Stimulated activated CD8-positive, alpha-beta memory T cell treated with anti-CD3 and anti-CD28 coated beads, Interleukin-12 subunit alpha, Interleukin-12 subunit beta, amount 100 ng/mL, for 4 hours (primary cell): Measurements from ENCODE around the gene GAS6.

Experiments used
- DNase-seq: peaks from one replicate; pipeline ENCODE4 v3.0.0-alpha.2; 2020; ENCODE audit warnings: low read depth

GAS6 gene

DNA sequence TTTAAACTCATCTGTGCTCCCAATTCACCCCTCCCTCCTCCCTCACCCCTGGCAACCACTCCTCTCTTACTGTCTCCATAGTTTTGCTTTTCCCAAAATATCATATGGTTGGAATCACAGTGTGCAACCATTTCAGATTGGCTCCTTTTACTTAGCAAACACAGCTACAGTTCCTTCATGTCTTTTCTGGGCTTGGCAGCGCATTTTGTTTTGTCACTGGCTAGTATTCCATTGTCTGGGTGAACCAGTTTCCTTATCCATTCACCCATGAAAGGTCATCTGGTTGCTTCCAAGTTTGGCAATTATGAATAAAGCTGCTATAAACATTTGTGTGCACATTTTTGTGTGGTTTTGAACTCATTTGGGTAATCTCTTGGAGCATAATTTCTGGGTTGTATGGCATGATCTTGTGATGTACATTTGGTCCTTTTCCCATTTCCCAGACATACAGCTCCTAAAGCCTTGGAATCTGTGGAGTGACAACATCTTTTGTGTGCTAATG is 23.9 kb upstream of the GAS6 start:
- no peak for DNase-seq

DNA sequence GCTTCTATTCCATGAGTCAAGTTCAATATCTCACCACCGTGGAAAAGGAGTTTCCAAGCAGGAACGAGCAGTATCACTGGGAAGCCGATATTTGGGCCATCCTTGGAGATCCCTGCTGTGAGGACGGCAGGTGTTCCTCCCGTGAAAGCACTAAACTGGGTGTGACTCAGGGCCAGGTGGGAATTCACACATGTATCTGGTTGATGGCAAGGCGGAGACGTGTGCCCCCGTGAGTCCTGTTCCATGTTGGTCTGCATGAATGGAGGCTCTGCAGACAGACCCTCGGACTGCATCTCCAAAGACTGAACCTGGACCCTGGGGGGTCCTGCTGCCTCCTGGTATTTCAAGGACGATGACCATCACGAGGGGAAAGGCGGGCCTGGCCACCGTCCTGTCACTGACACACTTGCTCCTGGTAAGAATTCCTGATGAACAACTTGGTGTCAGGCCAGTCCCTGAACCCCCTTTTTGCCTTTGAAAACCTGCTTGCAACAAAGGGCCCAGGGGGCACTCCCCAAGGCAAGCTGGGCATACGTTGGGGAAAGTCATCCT is 22.8 kb upstream of the GAS6 start:
- no peak for DNase-seq

DNA sequence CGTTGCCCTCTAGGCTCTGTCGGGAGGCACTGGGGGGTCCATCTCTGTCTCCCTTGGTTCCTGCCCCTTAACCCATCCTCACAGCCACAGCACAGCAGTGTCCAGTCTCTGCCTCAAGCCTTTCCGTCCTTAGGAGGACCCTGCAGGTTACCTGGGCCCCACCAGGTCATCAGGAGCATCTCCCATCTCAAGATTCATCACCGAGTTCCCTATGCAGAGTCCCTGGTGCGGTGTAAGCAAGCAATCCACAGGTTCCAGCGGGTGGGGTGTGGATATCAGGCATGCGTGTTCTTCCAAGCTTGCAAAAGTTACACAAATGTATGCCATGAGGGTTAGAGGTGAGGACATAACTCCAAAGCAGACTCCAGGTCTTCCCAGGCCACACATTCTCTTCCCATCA is 20.9 kb upstream of the GAS6 start:
- no peak for DNase-seq

DNA sequence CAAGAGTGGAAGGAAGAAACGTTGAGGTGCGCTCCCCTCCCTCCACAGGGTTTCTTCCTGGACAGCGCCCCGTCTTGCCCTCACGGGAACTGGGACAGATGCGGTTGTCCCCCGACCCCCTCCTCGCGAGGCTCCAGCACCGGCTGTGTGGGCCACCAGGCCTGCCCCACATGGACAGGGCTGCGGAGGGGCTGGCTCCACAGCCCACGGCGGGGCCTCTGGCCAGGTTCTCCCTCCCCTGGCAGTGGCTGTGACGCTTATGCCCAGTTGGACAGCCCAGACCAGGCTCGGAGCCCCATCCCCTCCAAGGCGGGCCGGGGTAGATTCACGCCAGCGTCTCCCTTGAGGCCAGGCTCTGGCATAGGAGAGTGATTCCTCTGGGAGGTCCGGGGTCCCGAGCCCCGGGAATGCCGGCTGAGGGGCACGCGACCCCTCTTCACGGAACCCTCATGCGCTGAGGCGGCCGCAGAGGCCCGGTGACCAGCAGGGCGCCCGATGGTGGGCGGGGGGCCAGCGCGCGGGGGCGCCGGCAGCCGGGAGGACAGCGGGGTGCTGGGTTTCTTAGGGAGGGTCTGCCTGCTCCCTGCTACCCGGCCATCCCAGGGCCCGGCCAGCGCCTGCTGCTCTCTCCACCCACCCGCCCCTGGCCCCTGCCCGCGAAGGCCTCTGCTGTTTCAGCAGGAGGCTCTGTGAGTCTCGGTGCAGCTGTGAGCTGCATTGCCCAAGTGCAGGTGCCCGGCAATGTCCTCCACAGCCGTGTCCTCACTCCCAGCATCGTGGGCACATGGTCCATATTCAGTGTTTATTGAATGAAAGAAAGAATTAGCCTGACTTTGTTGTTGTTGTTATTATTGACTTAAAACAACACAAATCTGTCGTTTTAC is 20.3 kb upstream of the GAS6 start:
- DNase-seq: no peak

DNA sequence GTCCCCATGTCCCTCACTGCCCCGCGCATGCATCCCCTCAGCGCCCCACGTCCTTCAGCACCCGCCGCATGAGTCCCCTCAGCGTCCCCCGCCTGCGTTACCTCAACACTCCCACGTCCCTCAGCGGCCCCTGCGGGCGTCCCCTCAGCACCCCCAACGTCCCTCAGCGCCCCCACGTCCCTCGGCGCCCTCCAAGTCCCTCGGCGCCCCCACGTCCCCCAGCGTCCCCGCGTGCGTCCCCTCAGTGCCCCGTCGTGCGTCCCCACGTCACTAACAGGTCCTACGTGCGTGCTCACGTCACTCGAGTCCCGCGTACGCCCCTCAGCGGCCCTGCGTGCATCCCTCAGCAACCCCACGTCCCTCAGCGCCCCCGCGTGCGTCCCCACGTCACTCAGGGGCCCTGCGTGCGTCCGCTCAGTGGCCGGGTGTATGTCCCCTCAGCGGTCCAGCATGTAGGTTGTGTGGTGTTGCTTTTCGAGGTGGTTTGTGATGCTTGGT is 19.5 kb upstream of the GAS6 start:
- DNase-seq: no peak

DNA sequence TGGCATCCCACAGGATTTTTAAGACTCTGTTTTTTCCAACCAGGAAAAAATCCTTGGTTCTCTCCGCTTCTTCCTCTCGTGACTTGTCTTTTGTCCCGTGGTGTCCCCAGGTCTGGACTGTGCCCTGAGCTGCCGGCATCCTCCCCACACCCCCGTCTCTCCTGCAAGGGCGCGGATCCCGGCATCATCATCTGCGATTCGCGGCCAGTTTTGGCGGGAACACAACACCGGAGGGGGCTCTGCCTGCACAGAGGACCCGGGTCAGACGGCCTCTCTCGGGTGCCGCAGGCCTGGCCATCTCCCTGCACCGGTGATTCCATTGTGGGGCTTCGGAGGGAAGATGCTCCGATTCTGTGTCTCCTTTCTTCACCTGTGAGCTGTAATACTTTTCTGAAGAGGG is 18.8 kb upstream of the GAS6 start:
- no peak for DNase-seq

DNA sequence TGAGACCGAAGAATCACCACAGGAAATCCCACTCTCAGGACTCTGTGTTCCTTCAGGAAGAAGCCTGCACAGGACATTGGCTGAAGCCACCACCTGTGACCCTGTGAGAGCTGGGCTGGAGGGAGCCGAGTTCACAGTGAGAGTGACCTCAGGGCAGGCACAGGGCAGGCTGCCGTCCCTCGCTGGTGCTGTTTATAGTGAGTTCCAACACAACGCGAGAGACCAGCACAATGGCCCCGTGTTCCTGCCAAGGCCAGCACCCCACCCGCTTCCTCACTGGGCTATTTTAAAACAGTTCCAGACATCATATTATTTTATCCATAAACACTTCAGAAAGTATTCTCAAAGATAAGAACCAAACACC is 18.4 kb upstream of the GAS6 start:
- DNase-seq: no peak

DNA sequence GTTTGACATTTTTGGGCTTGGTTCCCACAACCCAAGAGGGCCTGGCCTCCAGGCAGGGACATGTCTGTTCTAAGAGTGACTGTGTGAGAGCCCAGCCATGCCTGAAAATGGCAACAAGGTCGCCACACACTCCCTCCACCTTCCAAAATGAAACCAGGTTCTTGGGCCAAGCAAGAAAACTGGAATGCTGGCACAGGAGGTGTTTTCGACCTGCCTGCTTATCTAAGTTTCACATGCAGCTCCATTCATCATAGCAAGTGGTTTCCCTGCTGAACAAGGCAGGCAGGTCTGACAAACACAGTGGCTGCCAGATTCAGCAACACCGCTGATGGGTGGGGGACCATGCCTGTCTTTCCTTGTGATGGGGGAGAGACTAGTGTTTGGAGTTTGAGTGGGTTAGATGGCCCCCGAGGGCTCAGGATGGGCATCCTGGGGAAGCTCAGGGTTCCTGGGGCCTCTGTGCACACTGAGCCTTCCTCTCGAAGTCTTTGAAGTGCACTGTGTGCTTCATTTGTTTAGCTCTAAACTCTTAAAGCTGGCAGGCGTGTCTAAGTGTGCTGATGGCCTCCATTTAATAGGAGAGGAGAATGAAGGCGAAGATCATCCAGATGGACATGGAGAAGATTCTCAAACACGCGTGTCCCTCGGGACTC is 17.9 kb upstream of the GAS6 start:
- DNase-seq: no peak

DNA sequence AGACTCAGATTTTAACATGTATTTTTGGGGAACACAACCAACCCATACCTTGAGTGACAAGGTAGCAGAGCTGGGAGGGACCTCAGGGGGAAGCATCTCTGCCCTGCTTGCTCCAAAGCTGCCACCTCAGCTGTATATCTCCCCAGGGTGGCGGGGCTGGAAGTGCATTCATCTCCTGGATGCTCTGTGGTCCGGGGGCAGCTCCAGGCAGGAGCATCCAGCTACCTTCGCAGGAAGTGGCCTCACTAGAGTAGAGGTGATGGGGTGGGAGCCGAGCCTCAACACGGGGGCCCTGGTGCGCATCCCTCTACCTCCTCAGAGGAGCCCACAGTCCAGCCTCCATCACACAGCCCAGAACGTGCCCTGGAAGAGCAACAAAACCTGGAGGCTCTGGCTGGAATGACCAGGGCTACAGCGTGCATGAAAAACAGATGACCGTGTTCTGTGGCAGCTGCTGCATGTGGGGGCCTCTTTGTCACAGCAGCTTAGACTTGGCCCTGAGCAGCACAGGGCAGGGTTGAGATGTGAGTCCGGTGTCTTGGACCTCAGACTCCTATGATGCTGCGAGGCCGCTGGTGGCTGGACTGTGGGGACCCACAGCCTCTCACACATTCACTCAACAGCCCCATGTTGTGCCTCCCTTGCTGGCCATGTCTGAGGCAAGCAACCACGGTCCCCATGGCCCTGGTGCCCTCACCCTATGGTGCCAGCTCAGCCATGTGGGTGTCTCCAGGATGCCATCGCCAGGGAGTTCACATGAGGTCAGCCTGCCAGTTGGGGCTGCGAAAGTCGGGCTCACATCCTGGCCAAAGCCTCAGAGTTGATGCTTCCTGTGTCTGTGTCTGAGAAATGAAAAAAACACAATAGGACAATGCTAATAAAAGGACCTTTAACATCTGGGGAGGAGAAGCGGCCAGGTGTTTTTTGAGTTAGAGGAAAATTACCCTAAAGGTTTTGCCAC is 17.1 kb upstream of the GAS6 start:
- no peak for DNase-seq

DNA sequence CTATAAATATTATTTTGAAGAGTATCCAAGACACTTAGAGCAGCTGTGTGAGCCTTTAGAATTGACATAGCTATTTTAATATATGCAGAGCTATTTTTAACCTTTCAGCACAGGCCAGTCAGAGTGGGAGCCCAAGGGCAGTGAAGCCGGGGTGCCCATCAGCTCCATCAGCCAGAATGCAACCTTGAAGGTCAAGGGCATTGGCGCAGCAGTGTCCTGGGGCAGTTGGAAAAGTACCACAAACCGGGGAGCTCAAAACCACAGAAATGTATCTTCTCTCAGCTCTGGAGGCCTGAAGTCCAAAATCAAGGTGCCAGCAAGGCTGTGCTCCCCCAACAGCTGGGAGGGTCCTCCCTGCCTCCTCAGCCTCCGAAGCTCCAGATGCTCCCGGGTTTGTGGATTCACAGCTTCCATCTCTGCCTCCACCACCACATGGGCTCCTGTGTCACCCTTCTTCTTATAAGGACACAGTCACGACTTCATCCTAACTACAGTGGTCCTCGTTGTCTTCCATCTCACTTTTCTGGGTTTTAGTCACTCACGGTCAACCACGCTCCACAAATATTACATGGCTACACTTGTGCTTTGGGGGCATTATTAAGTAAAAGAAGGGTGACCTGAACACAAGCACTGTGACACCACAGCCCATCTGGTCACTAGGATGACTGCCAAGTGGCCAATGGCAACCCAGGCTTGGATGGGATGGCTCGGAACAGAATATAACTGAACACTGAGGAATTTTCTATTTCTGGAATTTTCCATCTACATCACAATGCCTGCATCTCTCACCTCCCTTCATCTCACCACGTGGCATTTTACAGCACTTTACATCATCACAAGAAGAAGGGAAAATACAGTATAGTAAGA is 15.9 kb upstream of the GAS6 start:
- DNase-seq: no peak

DNA sequence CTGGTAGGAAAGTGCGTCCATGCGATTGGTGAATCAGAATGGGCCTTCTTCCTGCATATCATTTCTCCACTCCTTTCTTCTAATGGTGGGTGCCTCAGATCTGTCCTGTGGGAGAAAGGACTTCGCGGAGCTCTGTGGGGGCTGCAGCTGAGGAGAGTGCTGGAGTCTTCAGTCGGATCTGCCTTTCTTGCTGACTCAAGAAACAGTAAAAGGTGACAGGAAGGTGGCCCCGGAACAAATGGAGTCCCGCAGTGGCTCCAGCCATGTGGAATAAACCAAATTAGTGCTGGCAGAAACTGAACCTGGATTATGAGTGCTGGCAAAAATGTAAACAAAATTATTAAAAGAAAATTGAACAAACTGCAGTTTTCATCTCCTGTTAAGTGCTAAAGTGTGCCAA is 15.1 kb upstream of the GAS6 start:
- no peak for DNase-seq

DNA sequence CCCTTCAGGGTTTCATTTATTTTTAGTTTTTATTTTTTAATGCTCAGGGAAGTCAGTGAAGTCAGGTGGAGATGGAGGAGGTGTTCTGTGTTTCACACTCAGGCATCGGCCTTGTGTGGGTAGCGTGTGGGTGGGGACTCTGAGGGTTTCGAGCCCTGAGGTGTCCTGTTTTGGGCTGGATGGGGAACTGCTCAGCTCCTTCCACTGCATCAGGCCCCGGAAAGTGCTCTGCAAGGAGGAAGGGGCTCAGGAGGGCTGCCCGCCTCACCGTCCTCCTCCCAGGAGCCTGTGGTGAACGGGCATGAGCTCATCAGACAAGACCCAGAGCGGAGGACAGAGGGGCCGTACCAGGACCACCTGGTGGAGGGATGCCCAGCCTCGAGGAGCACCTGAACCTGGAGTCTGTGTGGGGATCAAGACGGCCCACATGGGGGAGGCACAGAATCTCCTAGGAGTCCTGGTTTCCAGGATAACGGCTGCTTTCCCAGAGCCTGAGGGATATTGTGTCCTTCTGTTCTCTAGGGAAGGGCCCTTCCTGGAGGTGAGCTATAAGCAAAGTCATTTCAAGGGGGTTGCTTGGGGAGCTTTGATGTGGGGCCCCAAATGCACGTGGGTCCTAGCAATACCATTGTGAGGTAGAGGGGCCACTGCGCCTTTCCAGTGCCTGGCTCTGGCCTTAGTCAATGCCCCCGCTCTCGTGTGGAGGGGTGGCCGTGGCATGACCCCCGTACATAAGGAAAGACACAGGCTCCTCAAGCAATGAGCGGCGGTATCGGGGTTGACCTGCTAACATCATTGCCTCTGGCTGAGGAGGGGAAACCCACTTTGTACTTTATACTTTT is 13.5 kb upstream of the GAS6 start:
- no peak for DNase-seq

DNA sequence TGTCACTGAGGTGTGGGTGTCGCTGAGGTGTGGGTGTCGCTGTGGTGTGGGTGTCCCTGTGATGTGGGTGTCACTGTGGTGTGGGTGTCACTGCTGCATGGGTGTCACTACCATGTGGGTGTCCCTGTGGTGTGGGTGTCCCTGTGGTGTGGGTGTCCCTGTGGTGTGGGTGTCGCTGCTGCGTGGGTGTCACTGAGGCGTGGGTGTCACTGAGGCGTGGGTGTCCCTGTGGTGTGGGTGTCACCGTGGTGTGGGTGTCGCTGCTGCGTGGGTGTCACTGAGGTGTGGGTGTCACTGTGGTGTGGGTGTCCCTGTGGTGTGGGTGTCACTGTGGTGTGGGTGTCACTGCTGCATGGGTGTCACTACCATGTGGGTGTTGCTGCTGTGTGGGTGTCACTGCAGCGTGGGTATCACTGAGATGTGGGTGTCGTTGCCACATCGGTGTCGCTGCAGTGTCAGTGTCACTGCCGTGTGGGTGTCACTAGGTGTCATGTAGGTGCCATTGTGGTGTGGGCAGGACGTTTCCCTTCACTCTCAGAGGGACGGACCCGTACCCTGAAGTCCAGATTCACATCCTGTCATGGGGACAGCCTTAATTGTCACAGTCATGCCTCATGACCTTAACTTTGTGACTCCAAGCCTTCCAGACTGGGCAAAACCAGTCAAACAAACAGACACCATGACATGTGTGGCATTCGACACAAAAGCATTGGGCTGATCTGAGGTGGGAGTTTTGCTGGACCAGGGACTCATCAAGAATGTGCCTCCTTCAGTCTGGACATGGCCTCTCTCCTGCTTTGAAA is 12.7 kb upstream of the GAS6 start:
- DNase-seq: no peak

DNA sequence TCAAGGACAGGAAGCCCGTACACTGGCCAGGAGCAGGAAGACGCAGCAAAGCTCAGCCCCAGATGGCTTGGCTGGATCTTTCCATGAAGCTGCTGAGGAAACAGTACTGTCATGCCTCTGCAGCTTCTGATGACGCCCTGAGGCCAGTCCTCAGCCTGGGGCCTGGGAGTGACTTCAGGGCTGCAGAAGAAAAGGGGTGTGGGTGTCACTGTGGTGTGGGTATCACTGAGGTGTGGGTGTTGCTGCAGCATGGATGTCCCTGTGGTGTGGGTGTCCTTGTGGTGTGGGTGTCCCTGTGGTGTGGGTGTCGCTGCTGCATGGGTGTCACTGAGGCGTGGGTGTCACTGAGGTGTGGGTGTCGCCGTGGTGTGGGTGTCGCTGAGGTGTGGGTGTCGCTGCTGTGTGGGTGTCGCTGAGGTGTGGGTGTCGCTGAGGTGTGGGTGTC is 12.0 kb upstream of the GAS6 start:
- no peak for DNase-seq

DNA sequence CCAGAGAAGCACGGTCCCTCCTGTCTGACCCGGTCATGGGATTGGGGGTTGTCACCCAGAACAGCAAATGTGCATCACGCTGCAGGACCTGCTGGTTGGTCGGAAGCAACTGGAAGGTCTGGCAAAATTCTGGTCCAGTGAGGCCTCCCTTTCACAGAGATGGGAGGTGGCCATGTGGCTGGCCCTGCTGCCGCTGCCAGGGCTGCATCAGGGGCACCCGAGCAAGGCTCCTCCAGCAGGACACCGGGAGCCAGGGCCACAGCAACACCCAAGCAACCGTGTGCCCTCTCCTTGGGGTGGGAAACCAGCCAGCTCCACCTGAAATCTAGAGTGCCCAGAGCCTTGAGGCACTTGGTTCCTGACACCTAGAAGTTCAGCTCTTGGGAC is 11.5 kb upstream of the GAS6 start:
- DNase-seq: no peak

DNA sequence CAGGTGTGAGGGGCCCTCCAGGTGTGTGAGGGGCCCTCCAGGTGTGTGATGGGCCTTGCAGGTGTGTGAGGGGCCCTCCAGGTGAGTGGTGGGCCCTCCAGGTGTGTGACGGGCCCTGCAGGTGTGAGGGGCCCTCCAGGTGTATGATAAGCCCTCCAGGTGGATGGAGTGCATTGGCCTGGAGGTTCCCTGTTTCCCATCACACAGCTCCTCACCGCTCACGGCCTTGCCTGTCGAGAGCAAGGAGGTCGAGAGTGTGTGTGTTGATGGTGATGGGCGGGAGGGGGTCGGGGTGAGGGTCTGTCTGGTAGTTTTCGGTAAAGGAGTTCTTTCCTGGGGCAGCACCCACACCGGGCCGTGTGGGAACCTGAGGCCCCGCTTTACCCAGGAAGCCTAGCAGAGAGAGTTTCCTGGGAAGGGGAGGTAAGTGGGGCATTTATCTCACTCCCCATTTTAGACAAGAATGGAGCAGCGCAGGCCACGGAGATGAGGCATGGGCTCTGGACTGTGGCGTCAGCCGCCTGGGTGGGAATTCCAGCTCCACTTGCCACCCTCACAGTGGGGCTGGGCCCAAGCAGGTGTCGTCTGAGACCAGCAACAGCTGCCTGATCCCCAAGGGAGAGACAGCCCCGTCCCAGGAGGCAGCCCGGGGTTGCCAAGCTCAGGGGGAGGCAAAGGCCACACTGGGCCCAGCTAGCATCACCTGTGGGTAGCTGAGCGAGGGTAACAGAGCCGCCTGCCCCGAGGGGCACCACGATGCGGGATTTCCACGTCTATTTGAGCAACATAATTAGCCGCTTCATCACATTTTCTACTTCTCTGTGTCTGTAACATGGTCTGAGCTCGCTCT is 10.9 kb upstream of the GAS6 start:
- no peak for DNase-seq

DNA sequence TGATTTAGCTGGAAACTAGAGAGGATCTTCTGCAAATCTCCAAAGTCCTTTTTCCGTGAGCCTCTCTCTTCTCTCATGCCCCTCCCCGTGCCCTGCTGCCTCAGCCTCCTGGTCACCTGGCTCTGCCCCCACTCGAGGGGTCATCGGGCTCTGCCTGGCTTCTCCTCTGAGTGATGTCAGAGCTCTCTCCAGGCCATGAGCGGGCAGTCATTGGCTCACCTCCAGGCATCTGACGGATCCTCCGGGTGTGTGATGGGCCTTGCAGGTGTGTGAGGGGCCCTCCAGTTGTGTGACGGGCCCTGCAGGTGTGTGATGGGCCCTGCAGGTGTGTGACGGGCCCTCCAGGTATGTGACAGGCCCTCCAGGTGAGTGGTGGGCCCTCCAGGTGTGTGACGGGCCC is 10.3 kb upstream of the GAS6 start:
- DNase-seq: no peak

DNA sequence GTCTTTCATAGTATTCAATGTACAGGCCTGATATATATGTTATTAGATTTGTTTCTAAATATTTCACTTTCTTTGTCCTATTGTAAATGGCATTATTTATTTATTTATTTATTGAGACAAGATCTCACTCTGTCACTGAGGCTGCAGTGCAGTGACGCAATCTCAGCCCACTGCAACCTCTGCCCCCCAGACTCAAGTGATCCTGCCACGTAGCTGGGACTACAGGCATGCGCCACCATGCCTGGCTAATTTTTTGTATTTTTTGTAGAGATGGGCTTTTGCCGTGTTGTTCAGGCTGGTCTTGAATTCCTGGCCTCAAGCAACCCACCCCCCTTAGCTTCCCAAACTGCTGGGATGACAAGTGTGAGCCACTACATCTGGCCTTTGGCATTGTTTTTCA is 5.4 kb upstream of the GAS6 start:
- DNase-seq: no peak
